ENCODE measurements around the gene ACOX3. TPM values are rescaled to one million over a fixed set of nuclear protein-coding genes. Genes with fewer than 3 reads are reported as not detected.

ACOX3 gene
- total and polyA plus RNA-seq, 2 of the 8 experiments (the other 6 are each of a cell fraction or from before 2014, with no cell fraction given), result 2.5 to 9.9 TPM

DNA sequence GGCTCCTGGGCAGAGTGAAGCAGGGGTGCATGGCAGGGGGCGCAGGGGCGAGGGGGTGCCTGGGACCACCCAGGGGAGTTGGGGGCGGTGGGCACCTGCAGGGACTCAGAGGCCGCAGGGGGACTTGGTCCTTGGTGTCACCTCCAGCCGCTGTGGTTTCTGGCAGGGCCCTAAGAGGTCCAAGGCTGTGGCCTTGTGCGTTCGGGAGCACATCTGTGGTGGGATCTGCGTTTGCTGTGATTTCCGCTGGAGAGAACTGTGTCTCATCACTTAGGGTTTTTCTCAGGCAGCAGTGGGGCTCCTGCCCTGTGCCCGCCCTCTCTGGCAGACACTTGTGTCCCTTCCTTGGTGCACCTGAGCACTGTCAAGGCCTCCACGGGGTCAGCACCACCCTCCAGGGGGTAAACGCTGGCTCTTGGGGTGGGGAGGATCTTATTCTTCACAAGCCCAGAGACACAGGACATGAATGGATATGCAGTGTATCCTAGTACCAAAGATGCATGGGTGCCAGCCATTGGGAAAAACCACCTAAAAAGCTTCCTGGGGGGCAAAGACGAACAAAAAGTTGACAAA lies 66.5 kb downstream of the ACOX3 start (continued):
- TF ChIP-seq, protein P1, sequence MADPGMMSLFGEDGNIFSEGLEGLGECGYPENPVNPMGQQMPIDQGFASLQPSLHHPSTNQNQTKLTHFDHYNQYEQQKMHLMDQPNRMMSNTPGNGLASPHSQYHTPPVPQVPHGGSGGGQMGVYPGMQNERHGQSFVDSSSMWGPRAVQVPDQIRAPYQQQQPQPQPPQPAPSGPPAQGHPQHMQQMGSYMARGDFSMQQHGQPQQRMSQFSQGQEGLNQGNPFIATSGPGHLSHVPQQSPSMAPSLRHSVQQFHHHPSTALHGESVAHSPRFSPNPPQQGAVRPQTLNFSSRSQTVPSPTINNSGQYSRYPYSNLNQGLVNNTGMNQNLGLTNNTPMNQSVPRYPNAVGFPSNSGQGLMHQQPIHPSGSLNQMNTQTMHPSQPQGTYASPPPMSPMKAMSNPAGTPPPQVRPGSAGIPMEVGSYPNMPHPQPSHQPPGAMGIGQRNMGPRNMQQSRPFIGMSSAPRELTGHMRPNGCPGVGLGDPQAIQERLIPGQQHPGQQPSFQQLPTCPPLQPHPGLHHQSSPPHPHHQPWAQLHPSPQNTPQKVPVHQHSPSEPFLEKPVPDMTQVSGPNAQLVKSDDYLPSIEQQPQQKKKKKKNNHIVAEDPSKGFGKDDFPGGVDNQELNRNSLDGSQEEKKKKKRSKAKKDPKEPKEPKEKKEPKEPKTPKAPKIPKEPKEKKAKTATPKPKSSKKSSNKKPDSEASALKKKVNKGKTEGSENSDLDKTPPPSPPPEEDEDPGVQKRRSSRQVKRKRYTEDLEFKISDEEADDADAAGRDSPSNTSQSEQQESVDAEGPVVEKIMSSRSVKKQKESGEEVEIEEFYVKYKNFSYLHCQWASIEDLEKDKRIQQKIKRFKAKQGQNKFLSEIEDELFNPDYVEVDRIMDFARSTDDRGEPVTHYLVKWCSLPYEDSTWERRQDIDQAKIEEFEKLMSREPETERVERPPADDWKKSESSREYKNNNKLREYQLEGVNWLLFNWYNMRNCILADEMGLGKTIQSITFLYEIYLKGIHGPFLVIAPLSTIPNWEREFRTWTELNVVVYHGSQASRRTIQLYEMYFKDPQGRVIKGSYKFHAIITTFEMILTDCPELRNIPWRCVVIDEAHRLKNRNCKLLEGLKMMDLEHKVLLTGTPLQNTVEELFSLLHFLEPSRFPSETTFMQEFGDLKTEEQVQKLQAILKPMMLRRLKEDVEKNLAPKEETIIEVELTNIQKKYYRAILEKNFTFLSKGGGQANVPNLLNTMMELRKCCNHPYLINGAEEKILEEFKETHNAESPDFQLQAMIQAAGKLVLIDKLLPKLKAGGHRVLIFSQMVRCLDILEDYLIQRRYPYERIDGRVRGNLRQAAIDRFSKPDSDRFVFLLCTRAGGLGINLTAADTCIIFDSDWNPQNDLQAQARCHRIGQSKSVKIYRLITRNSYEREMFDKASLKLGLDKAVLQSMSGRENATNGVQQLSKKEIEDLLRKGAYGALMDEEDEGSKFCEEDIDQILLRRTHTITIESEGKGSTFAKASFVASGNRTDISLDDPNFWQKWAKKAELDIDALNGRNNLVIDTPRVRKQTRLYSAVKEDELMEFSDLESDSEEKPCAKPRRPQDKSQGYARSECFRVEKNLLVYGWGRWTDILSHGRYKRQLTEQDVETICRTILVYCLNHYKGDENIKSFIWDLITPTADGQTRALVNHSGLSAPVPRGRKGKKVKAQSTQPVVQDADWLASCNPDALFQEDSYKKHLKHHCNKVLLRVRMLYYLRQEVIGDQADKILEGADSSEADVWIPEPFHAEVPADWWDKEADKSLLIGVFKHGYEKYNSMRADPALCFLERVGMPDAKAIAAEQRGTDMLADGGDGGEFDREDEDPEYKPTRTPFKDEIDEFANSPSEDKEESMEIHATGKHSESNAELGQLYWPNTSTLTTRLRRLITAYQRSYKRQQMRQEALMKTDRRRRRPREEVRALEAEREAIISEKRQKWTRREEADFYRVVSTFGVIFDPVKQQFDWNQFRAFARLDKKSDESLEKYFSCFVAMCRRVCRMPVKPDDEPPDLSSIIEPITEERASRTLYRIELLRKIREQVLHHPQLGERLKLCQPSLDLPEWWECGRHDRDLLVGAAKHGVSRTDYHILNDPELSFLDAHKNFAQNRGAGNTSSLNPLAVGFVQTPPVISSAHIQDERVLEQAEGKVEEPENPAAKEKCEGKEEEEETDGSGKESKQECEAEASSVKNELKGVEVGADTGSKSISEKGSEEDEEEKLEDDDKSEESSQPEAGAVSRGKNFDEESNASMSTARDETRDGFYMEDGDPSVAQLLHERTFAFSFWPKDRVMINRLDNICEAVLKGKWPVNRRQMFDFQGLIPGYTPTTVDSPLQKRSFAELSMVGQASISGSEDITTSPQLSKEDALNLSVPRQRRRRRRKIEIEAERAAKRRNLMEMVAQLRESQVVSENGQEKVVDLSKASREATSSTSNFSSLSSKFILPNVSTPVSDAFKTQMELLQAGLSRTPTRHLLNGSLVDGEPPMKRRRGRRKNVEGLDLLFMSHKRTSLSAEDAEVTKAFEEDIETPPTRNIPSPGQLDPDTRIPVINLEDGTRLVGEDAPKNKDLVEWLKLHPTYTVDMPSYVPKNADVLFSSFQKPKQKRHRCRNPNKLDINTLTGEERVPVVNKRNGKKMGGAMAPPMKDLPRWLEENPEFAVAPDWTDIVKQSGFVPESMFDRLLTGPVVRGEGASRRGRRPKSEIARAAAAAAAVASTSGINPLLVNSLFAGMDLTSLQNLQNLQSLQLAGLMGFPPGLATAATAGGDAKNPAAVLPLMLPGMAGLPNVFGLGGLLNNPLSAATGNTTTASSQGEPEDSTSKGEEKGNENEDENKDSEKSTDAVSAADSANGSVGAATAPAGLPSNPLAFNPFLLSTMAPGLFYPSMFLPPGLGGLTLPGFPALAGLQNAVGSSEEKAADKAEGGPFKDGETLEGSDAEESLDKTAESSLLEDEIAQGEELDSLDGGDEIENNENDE (IDR thresholded peaks at IDR 0.05; ENCODE audit: insufficient replicate concordance, low read length), result no peak
- TF ChIP-seq HDAC2 (IDR thresholded peaks at IDR 0.05; ENCODE audit: borderline replicate concordance in 1 of 2, low read depth in 2 of 2, low read length in 2 of 2), result no peak
- no peak for TF ChIP-seq TAF1 (IDR thresholded peaks at IDR 0.05; ENCODE audit: low read depth, low read length)
- no peak for TF ChIP-seq ZNF274 (IDR thresholded peaks at IDR 0.05; ENCODE audit: borderline replicate concordance, extremely low read depth, low read length)
- no peak for TF ChIP-seq POLR2AphosphoS5 (IDR thresholded peaks at IDR 0.05; ENCODE audit: low read depth, low read length)
- no peak for TF ChIP-seq POLR2A (IDR thresholded peaks at IDR 0.05; ENCODE audit: control extremely low read depth in 1 of 2, low read depth in 2 of 2, low read length in 2 of 2)
- TF ChIP-seq CBX5 (IDR thresholded peaks at IDR 0.05; ENCODE audit: low read depth, low read length), result no peak
- TF ChIP-seq KDM4A (IDR thresholded peaks at IDR 0.05; ENCODE audit: low read depth, low read length, severe bottlenecking), result no peak
- TF ChIP-seq SIX5 (IDR thresholded peaks at IDR 0.05; ENCODE audit: low read depth, low read length), result no peak
- TF ChIP-seq GABPA (IDR thresholded peaks at IDR 0.05; ENCODE audit: borderline replicate concordance, insufficient read depth, low read length), result no peak
- TF ChIP-seq JUND (IDR thresholded peaks at IDR 0.05; ENCODE audit: low read length), result no peak
- no peak for TF ChIP-seq SP4 (IDR thresholded peaks at IDR 0.05; ENCODE audit: low read length)
